Measurements from ENCODE around the gene OLFM1.
"Not testable (repeated sequence)": the region's sequence is repeated elsewhere in the genome, so short reads cannot be mapped to it uniquely, and the experiment has no call there.

The OLFM1 gene

GRCh38 chr9:135060461-135061116 lies 26.9 kb upstream of the OLFM1 start:
- no peak for DNase-seq (ENCODE audit: low read depth)

GRCh38 chr9:135061441-135061840 lies 26.0 kb upstream of the OLFM1 start:
- DNase-seq (ENCODE audit: low read depth) = no peak

DNA sequence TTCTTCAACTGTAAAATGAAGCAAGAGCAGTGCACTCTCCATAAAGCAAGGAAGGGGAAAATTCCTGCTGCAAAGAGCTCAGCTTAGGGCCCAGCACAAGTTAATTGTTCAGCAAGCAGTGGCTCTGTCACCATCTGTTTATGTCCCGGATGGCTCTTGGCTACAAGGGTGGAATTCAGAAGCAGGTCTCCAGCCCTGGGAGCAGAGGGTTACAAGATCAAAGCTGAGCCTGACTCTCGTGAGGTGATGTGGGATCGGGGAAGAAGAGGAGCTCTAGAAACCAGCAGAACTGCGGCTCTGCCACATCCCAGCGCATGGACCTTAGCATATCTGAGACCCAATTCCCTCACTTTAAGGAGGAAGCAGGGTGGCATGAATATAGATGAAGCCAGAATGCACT lies 25.2 kb upstream of the OLFM1 start:
- no peak for DNase-seq (ENCODE audit: low read depth)

GRCh38 chr9:135063466-135063865 lies 24.0 kb upstream of the OLFM1 start:
- DNase-seq (ENCODE audit: low read depth) = not testable (repeated sequence)

DNA sequence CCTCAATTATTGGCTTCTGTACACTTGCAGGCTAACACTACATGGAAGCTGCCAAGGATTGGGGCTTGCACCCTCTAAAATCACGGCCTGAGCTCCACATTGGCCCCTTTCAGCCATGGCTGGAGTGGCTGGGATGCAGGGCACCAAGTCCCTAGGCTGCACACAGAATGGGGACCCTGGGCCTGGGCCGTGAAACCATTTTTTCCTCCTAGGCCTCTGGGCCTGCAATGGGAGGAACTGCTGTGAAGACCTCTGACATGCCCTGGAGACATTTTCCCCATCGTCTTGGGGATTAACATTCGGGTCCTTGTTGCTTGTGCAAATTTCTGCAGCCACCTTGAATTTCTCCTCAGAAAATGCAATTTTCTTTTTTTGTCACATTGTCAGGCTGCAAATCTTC lies 23.6 kb upstream of the OLFM1 start:
- not testable (repeated sequence) for DNase-seq (ENCODE audit: low read depth)

GRCh38 chr9:135065151-135065550 lies 22.3 kb upstream of the OLFM1 start:
- DNase-seq (ENCODE audit: low read depth) = no peak

DNA sequence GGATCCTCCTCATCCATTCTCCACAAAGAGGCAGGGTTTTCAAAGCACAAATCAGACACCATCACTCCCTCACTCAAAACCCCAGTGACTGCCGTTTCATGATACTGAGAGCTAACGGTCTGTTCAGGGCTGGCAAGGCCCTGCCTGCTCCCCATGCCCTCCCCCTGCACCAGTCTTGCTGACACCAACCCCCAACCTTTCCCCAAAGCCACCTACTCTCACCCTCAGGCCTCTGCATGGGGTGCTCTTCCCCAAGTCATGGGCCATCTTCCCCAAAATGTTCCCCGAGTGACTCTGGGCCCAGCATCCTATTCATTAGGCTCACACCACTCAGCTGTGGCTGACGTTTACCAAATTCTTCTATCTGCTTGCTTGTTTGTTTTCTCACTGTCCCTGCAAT lies 21.7 kb upstream of the OLFM1 start:
- DNase-seq (ENCODE audit: low read depth) = no peak

DNA sequence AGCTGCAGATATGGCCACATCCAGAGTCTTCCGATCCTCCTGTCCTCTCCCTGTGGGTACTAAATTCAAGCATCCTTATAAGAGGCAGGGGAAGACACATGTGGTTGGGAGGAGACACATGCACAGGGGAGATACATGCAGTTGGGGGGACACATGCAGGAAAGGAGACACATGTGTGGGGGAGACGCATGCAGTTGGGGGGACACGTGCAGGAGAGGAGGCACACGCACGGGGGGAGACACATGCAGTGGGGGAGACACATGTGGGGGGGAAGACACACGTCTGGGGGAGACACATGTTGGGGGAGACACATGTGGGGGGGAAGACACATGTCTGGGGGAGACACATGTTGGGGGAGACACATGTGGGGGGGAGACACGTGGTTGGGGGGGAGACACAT lies 21.2 kb upstream of the OLFM1 start:
- DNase-seq (ENCODE audit: low read depth) = no peak

DNA sequence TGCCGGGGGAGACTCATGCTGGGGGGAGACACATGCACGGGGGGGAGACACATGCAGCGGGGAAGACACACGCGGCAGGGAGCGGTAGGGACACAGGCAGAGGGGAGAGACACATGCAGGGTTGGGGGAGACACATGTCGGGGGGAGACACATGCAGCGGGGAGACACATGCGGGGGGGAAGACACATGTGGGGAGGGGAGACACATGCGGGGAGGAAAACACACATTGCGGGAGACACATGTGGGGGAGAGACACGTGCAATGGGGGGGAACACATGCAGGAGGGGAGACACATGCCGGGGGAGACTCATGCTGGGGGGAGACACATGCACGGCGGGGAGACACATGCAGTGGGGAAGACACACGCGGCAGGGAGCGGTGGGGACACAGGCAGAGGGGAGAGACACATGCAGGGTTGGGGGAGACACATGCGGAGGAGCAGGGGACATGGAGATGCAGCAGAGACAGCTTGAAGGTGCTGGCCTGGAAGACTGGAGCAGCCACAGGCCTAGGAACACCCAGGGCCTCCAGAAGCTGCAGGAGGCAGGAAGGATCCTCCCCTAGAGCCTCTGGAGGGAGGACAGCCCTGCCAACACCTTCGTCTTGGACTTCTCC lies 20.3 kb upstream of the OLFM1 start:
- DNase-seq (ENCODE audit: low read depth) = no peak

DNA sequence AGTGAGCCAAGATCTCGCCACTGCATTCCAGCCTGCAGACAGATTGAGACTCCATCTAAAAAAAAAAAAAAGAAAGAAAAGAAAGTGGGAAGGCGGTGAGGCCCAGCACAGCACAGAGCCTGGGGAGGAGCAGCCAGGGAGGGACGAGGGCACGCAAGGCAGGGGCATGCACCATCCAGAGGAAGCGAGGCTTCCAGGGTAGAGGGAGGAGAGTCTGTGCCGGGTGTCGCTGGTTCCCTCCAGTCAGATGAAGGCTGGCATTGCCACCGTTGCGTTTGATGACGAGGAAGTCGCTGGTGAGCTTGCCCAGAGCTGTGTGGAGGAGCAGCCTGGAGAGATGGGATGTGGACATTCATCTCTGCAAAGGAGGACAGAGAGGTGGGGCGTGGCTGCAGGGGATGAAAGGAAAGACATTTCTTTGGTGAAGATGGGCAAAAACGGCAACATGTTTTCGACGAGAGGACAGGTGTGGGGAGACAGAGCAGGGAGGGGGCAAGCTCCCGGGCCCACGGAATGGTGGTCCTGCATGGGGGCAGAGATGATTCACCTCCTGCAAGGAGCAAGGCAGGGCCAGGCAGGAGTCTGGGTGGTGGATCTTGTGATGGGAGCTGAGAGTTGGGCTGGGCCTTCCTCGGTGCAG lies 18.6 kb upstream of the OLFM1 start:
- no peak for DNase-seq (ENCODE audit: low read depth)

DNA sequence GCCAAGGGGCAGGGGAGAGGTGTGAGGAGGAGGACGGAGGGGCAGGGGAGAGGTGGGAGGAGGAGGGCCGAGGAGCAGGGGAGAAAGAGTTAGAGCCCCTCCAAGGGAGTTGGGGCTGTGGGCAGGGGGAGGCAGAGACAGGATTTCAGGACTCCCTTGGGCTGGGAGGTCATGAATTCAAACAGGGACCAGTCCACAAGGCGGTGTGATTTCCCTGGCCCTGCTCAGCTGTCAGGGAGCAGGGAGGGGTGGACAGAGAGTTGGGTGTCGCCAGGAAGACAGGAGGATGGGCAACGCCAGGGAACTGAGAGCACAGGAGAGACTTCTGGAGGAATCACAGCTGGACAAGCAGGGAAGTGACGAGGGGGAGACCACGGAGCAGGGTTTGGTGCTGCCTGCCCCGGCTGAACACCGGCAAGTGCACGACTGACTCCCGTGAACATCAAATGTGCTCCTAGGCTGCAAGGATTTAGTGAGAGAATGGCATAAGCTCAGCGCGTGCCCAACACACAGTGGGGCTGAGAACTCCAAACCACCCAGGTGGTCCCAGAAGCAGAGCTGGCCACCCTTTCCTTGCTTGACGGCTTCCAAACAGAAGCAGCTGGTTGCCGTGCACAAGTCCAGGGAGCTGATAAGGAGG lies 17.8 kb upstream of the OLFM1 start:
- DNase-seq (ENCODE audit: low read depth) = no peak

GRCh38 chr9:135070198-135070951 lies 17.1 kb upstream of the OLFM1 start:
- DNase-seq (ENCODE audit: low read depth) = no peak

- no peak for DNase-seq (ENCODE audit: low read depth)
Observed at GRCh38 chr9:135070964-135071735, 16.3 kb upstream of the OLFM1 start.

DNA sequence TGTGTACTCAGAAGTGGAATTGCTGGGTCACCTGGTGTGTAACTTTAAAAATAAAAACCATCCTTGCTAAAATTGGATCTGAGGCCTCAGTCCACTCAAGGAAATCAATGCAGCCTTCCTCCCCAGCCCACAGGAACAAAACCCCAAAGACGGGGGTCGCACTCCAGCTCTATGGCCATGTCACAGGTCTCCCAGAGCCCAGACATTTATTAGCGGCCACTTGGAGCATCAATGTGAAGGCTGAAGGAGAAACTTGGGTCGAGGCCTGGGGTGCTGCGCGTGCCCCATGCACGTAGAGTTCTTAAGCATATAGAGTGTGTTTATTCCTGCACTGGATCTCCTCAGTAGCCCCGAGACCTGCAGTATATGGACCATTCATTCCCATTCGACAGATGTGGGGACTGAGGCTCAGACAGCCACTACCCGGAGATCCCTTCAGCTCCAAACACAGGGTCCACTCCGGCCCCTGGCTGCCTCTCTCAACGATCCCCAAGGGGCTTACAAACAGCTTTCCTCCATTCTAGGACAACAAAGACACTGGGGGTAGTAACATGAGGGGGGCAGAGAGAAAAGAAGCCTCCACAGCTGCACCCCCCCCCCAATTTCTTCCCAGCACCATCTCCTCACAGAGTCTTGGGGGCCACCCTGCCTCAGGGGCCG lies 14.3 kb upstream of the OLFM1 start:
- no peak for DNase-seq (ENCODE audit: low read depth)

DNA sequence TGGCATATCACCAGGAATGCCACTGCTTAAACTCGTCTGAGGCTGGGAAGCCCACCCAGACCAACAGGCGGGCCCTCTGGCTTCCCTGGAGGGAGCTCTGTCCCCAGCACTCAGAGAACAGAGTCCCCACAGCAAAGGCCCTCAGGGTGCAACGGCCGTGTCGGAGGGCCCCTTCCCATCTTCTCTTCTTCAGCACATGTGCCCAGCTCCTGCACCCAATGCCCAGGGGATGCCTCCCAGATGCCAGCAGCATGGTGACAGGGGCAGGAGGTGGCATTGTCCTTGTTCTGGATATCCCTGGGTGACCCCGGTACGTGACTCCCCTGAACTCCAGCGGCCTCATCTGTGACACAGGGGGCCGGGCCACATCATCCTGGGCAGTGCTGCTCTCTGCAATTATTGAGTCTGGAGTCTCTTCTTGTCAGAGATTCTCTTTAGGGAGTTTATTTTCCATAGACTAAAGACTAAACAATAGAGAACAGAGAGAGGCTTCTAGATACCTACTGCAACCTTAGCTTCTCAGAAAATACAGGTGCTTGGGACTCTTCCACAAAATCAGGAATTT lies 13.6 kb upstream of the OLFM1 start:
- DNase-seq (ENCODE audit: low read depth) = no peak

- no peak for DNase-seq (ENCODE audit: low read depth)
Observed at GRCh38 chr9:135074354-135075233, 12.9 kb upstream of the OLFM1 start.

GRCh38 chr9:135075234-135076142 lies 12.0 kb upstream of the OLFM1 start:
- DNase-seq (ENCODE audit: low read depth) = no peak

GRCh38 chr9:135076143-135076875 lies 11.2 kb upstream of the OLFM1 start:
- no peak for DNase-seq (ENCODE audit: low read depth)
